ENCODE measurements around the gene RGP1. TPM values are rescaled to one million over a fixed set of nuclear protein-coding genes. Genes with fewer than 3 reads are reported as not detected.

Gene RGP1
- polyA plus RNA-seq, 1 experiment = 19.7 TPM

DNA sequence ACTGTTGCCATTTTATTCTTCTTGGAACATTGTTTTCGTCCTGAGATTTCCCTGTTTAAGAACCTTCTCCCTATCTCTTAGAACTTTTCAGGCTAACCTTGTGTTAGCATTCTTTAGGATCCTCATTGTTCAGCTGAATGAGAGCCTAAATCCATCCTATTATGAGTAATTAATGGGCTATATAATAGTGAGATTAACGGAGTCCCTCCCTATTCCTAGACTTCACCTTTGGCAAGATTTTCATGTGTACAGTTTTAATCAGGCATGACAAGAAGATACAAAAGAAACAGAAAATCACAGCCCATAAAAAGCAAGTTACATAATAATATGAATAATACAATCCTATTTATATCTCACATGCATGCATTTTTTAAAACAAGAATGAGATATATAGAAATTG lies 14.1 kb downstream of the RGP1 start:
- TF ChIP-seq, protein P1, sequence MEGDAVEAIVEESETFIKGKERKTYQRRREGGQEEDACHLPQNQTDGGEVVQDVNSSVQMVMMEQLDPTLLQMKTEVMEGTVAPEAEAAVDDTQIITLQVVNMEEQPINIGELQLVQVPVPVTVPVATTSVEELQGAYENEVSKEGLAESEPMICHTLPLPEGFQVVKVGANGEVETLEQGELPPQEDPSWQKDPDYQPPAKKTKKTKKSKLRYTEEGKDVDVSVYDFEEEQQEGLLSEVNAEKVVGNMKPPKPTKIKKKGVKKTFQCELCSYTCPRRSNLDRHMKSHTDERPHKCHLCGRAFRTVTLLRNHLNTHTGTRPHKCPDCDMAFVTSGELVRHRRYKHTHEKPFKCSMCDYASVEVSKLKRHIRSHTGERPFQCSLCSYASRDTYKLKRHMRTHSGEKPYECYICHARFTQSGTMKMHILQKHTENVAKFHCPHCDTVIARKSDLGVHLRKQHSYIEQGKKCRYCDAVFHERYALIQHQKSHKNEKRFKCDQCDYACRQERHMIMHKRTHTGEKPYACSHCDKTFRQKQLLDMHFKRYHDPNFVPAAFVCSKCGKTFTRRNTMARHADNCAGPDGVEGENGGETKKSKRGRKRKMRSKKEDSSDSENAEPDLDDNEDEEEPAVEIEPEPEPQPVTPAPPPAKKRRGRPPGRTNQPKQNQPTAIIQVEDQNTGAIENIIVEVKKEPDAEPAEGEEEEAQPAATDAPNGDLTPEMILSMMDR (IDR thresholded peaks at IDR 0.05; ENCODE audit: insufficient read depth, low read depth, low read length) = no peak
- Histone ChIP-seq H3K4me3 (ENCODE audit: low read depth, low read length) (no peak overlapping the region), H3K36me3 (ENCODE audit: control insufficient read depth, insufficient read depth, low read length) (no peaks in the 10 kb centered on the region), H3K27me3 (ENCODE audit: control insufficient read depth, insufficient read depth, low read length) (no peaks in the 10 kb centered on the region)
- no peak for DNase-seq (ENCODE audit: low read depth)
- CTCF ChIA-PET = interaction anchor here (0.6 to 0.8 kb wide), 5 partner anchors 23 to 139 kb away, joined by 3 to 4 read pairs (median 4); no protein-coding TSS in a partner anchor
- POLR2A ChIA-PET = no interaction called here

DNA sequence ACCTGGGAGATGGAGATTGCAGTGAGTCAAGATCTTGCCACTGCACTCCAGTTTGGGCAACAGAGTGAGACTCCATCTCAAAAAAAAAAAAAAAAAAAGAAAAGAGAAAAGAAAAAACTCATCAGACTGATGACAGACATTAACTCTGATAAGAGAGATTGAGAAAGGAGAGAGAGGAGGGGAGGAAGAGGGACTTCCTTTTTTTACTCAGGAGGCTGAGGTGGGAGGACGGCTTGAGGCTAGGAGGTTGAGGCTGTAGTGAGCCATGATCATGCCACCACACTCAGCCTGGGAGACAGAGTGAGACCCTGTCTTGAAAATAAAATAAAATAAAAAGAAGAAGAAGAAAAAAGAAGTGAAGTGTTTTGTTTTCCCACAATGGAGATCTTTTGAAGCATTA lies 14.7 kb downstream of the RGP1 start:
- TF ChIP-seq, protein P1 (IDR thresholded peaks at IDR 0.05; ENCODE audit: insufficient read depth, low read depth, low read length) = no peak
- no peaks in the 10 kb centered on the region for H3K27me3 ChIP-seq (ENCODE audit: control insufficient read depth, insufficient read depth, low read length)
- POLR2A ChIA-PET = no interaction called here
- no peaks in the 10 kb centered on the region for H3K36me3 ChIP-seq (ENCODE audit: control insufficient read depth, insufficient read depth, low read length)
- CTCF ChIA-PET = interaction anchor here (1.1 to 1.6 kb wide), 3 partner anchors 9 to 12 kb away, joined by 3 read pairs; no protein-coding TSS in a partner anchor
- no peak overlapping the region for H3K4me3 ChIP-seq (ENCODE audit: low read depth, low read length)
- DNase-seq (ENCODE audit: low read depth) = no peak

DNA sequence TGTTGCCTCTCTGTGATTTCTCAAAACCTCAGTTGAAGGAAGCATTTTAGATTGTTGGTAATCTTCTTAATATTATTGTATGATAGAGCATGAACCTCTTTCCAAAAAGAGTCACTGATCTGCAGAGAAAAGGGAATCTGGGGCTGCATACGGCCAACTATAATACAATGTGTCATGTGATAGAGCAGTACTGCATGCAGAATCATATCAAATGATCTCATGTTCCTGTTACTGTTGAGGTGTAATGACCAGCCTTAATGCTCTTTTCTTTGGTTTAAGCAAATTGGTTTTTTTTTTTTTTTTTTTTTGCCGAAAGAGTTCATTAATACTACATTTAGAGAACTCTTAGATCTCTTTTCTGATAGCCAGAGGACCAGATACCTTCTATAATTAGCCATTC lies 17.9 kb downstream of the RGP1 start:
- TF ChIP-seq, protein P1 (IDR thresholded peaks at IDR 0.05; ENCODE audit: insufficient read depth, low read depth, low read length) = no peak
- Histone ChIP-seq H3K4me3 (ENCODE audit: low read depth, low read length) (no peak overlapping the region), H3K36me3 (ENCODE audit: control insufficient read depth, insufficient read depth, low read length) (no peaks in the 10 kb centered on the region), H3K27me3 (ENCODE audit: control insufficient read depth, insufficient read depth, low read length) (peaks cover 16% of the 10 kb centered on the region)
- DNase-seq (ENCODE audit: low read depth) = no peak
- POLR2A ChIA-PET = no interaction called here
- CTCF ChIA-PET = interaction anchor here (1.0 to 14.0 kb wide), 2 partner anchors 19 to 22 kb away, joined by 3 to 89 read pairs; no protein-coding TSS in a partner anchor

DNA sequence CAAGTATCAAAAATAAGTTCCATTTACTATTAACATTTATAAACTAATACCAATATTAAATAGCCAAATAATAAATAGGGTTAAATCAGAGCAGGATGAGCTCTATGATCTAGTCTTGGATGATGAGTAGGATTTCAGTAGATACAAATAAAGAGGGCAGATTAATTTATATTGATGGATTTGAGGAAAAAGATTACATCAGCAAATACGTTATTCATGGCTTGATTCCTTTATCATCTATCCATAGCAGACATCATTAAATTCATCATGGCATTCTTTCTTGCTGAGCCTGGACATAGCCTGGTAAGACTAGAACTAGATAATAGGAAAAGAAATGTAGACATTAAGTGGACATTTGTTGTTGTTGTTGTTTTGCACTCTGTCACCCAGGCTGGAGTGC lies 18.4 kb downstream of the RGP1 start:
- TF ChIP-seq, protein P1 (IDR thresholded peaks at IDR 0.05; ENCODE audit: insufficient read depth, low read depth, low read length) = no peak
- CTCF ChIA-PET = interaction anchor here (0.6 to 14.0 kb wide), 2 partner anchors 21 to 138 kb away, joined by 4 to 89 read pairs; partner anchors contain the start of gene HRCT1

DNA sequence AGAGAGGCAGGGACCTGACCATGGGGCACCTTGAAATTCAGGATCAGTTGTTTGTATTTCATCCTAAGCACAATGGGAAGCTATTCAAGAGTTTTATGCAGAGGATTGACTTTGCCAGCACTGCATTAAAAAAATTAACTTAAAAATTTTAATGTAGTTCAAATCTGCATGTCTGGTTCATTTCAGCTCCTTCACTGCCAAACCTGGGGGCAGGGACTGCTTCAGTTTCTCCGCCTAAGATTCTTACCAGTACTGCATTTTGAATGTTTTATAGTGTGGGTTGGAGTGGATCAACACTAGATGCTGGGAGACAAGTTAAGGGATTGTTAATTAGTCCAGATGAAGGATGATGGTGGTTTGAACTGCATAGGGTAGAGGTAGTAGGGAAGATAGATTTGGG lies 20.7 kb downstream of the RGP1 start:
- TF ChIP-seq, protein P1 (IDR thresholded peaks at IDR 0.05; ENCODE audit: insufficient read depth, low read depth, low read length) = no peak
- no peak for DNase-seq (ENCODE audit: low read depth)
- H3K27me3 ChIP-seq (ENCODE audit: control insufficient read depth, insufficient read depth, low read length) = peaks cover 16% of the 10 kb centered on the region
- ChIA-PET POLR2A (no interaction called here), CTCF (interaction anchor here (1.3 to 14.0 kb wide), 2 partner anchors 10 to 19 kb away, joined by 5 to 89 read pairs; no protein-coding TSS in a partner anchor)
- no peak overlapping the region for H3K4me3 ChIP-seq (ENCODE audit: low read depth, low read length)
- no peaks in the 10 kb centered on the region for H3K36me3 ChIP-seq (ENCODE audit: control insufficient read depth, insufficient read depth, low read length)

More for the DNA sequence above, 18.4 kb downstream of the RGP1 start:
- Histone ChIP-seq H3K36me3 (ENCODE audit: control insufficient read depth, insufficient read depth, low read length) (no peaks in the 10 kb centered on the region), H3K27me3 (ENCODE audit: control insufficient read depth, insufficient read depth, low read length) (peaks cover 16% of the 10 kb centered on the region), H3K4me3 (ENCODE audit: low read depth, low read length) (no peak overlapping the region)
- POLR2A ChIA-PET = no interaction called here
- no peak for DNase-seq (ENCODE audit: low read depth)
